Activated gamma-delta T cell treated with Interleukin-2 at 50 U/mL for 16 hours (primary cell): ENCODE results near the gene KRTAP22-1.

Experiments
- DNase-seq: peaks from one replicate; pipeline ENCODE4 v3.0.0-alpha.2; 2020

Gene KRTAP22-1

GRCh38 chr21:30628109-30628508 lies 27.2 kb downstream of the KRTAP22-1 start:
- no peak for DNase-seq

GRCh38 chr21:30629200-30629599 lies 28.3 kb downstream of the KRTAP22-1 start:
- no peak for DNase-seq

- DNase-seq, result no peak
Measured at GRCh38 chr21:30634906-30635305, 34.0 kb downstream of the KRTAP22-1 start, which contains the start of gene KRTAP20-2. Gene KRTAP20-2 (plus strand): TSS chr21:30635206. CDS start chr21:30635264, 58 bp downstream.

GRCh38 chr21:30638686-30639085 lies 37.8 kb downstream of the KRTAP22-1 start:
- no peak for DNase-seq

- DNase-seq, result no peak
Measured at GRCh38 chr21:30642564-30642963, 41.7 kb downstream of the KRTAP22-1 start, which contains the start of gene KRTAP20-3. Gene KRTAP20-3 (plus strand): TSS chr21:30642864.

- no peak for DNase-seq
Measured at GRCh38 chr21:30646904-30647414, 46.1 kb downstream of the KRTAP22-1 start.
